ENCODE data around the gene RNF208. TPM values are rescaled to one million over a fixed set of nuclear protein-coding genes. Genes with fewer than 3 reads are reported as not detected.

Gene RNF208
- total and polyA plus RNA-seq, 2 of the 4 experiments (the other 2 are of a cell fraction): 1.2 TPM; not detected in 1

- H3K9me3 ChIP-seq (ENCODE audit: control insufficient read depth, insufficient read depth, low read length): no peaks in the 10 kb centered on the region
- H3K56ac ChIP-seq (ENCODE audit: extremely low read depth, insufficient read depth, low read length): no peak overlapping the region
- dilution Hi-C loops (cut with HindIII; ENCODE audit: low sequenced_read_pairs, unreplicated experiment): no loop called here
- no peak overlapping the region for H3K18ac ChIP-seq (ENCODE audit: low read depth, low read length)
- H3K14ac ChIP-seq (replicated peaks; ENCODE audit: low read depth, low read length): no peak overlapping the region
- H4K5ac ChIP-seq (ENCODE audit: low read depth, low read length): no peak overlapping the region
- WGBS, 2 experiments (ENCODE audit: extremely low coverage in 2 of 2, insufficient read length in 1 of 2): 85% methylated on average over 36 of the region's 45 CpGs; no CpG with 5 or more reads in 1 of the 2 experiments
- in situ Hi-C loops (cut with MboI; ENCODE audit: low sequenced_read_pairs): no loop called here
- no peak for DNase-seq
- no peak overlapping the region for H2BK20ac ChIP-seq (ENCODE audit: low read depth, low read length)
- H2AFZ ChIP-seq (replicated peaks; ENCODE audit: low read length, poor library complexity): no peak overlapping the region
- no peak overlapping the region for H3K4ac ChIP-seq (ENCODE audit: low read depth, low read length)
- H3K36me3 ChIP-seq (ENCODE audit: control insufficient read depth, insufficient read depth, low read length): peaks cover 13% of the 10 kb centered on the region
- H2AK9ac ChIP-seq (replicated peaks; ENCODE audit: low read depth, low read length, poor library complexity): no peak overlapping the region
- ChIA-PET POLR2A (ENCODE audit: unreplicated experiment) (no interaction called here), CTCF (no interaction called here)
- peaks cover 32% of the 10 kb centered on the region for H3K27me3 ChIP-seq (ENCODE audit: control insufficient read depth, insufficient read depth, low read length)
- no peak overlapping the region for H2BK120ac ChIP-seq (ENCODE audit: low read depth, low read length)
- H3K4me2 ChIP-seq (ENCODE audit: low read depth, low read length): no peak overlapping the region
- no peaks in the 10 kb centered on the region for H3K79me1 ChIP-seq (ENCODE audit: low read depth in 1 of 2, low read length in 2 of 2)
- H2AK5ac ChIP-seq (ENCODE audit: low read depth, low read length): no peak overlapping the region
- H4K20me1 ChIP-seq (ENCODE audit: insufficient read depth, low read length): no peaks in the 10 kb centered on the region; the same call in 1 of the 2 replicates
- no peaks in the 10 kb centered on the region for H3K9me1 ChIP-seq (ENCODE audit: insufficient read depth, low read length)
- no peak overlapping the region for H3K9ac ChIP-seq (ENCODE audit: low read depth, low read length)
- no peak overlapping the region for H4K8ac ChIP-seq (ENCODE audit: low read depth in 2 of 2, low read length in 2 of 2)
- no peak overlapping the region for H3K4me3 ChIP-seq (ENCODE audit: insufficient read depth, low read depth, low read length)
- no peak overlapping the region for H3K27ac ChIP-seq (ENCODE audit: insufficient read depth, low read length)
- H3K4me1 ChIP-seq (ENCODE audit: control insufficient read depth, insufficient read depth, low read length): peaks cover 2% of the 10 kb centered on the region
- no peak overlapping the region for H2BK15ac ChIP-seq (ENCODE audit: low read depth, low read length)
- BruUV-seq (replicated peaks): no TSS peak
- no peak overlapping the region for H3K23ac ChIP-seq (ENCODE audit: low read depth, low read length)
- no peak overlapping the region for H4K91ac ChIP-seq (ENCODE audit: insufficient read depth, low read depth, low read length)
- intact Hi-C loops (cut with micrococcal nuclease): no loop called here
- ATAC-seq (ENCODE audit: low read depth): no peak
- no peak overlapping the region for H2BK5ac ChIP-seq (ENCODE audit: low read depth, low read length, poor library complexity, severe bottlenecking)
- TF ChIP-seq SMC3 (IDR thresholded peaks at IDR 0.05; ENCODE audit: low read depth, low read length) (no peak), RCOR1 (IDR thresholded peaks at IDR 0.05; ENCODE audit: insufficient replicate concordance, low read length) (no peak), USF2 (IDR thresholded peaks at IDR 0.05; ENCODE audit: low read depth, low read length) (no peak), MAFK (IDR thresholded peaks at IDR 0.05; ENCODE audit: low read depth, low read length) (no peak), POLR2A (IDR thresholded peaks at IDR 0.05; ENCODE audit: low read depth, low read length) (no peak), MXI1 (IDR thresholded peaks at IDR 0.05; ENCODE audit: borderline replicate concordance, low read depth, low read length) (no peak), CTCF (conservative IDR thresholded peaks at IDR 0.05; ENCODE audit: low read depth, low read length) (no peak), BHLHE40 (IDR thresholded peaks at IDR 0.05; ENCODE audit: low read depth, low read length) (no peak), FOS (IDR thresholded peaks at IDR 0.05; ENCODE audit: low read depth, low read length) (no peak), RAD21 (IDR thresholded peaks at IDR 0.05; ENCODE audit: low read length) (no peak), RFX5 (IDR thresholded peaks at IDR 0.05; ENCODE audit: low read depth, low read length) (no peak), MAZ (IDR thresholded peaks at IDR 0.05; ENCODE audit: borderline replicate concordance, low read depth, low read length) (no peak), CHD1 (IDR thresholded peaks at IDR 0.05; ENCODE audit: low read depth, low read length) (no peak), NFE2L2 (IDR thresholded peaks at IDR 0.05; ENCODE audit: low read depth, low read length) (no peak), ELK1 (IDR thresholded peaks at IDR 0.05; ENCODE audit: borderline replicate concordance, low read depth, low read length) (no peak)
Observed at GRCh38 chr9:137173796-137174664, 48.0 kb downstream of the RNF208 start.
